IMR-90 (cell line): ENCODE data around the gene KIFAP3. TPM values are rescaled to one million over a fixed set of nuclear protein-coding genes. Genes with fewer than 3 reads are reported as not detected.
A peak's percentile ranks its signal among the peaks of the same experiment; 100 is the strongest.
"Not testable (repeated sequence)": the region's sequence is repeated elsewhere in the genome, so short reads cannot be mapped to it uniquely, and the experiment has no call there.

Experiments used
- ATAC-seq: fragments of 200-7000 bp; cut with Tn5 transposase; 2 replicates; pipeline ENCODE4 v1.9.1; 2020; ENCODE audit warnings: low read depth, mild to moderate bottlenecking, moderate library complexity
- BruUV-seq: library from RNA; stranded (reverse); fragments of 400-500 nt; replicated peaks from 2 replicates; lab custom pipeline; 2021; lab: Mats Ljungman, UMichigan
- CTCF ChIA-PET: fragments of 300-600 bp; formaldehyde crosslinking; extraction: SDS; loops from one replicate; lab custom pipeline; 2021; ENCODE audit warnings: antibody characterized with exemption; lab: Yijun Ruan, JAX
- POLR2A ChIA-PET: fragments of 300-600 bp; sonication (Branson Sonifier 250); formaldehyde crosslinking; loops from one replicate; lab custom pipeline; 2022; ENCODE audit warnings: antibody characterized with exemption; ENCODE audit not compliant: unreplicated experiment; lab: Charles Lee
- DNase-seq: peaks from one replicate; pipeline ENCODE4 v3.0.0; 2013
- H2AFZ ChIP-seq: replicated peaks from 2 replicates; pipeline ENCODE3; 2013; ENCODE audit warnings: low read length, mild to moderate bottlenecking; ENCODE audit not compliant: poor library complexity
- H2AK5ac ChIP-seq: 2 replicates; pipeline ENCODE4 v1.6.1; 2013; ENCODE audit warnings: low read depth, low read length, inconsistent platforms
- H2AK9ac ChIP-seq: replicated peaks from 2 replicates; pipeline ENCODE3; 2013; ENCODE audit warnings: mild to moderate bottlenecking, low read depth, low read length, moderate library complexity; ENCODE audit not compliant: poor library complexity
- H2BK120ac ChIP-seq: 2 replicates; pipeline ENCODE4 v1.6.1; 2013; ENCODE audit warnings: low read depth, low read length, inconsistent platforms
- H2BK15ac ChIP-seq: 3 replicates; pipeline ENCODE4 v1.6.1; 2013; ENCODE audit warnings: low read depth, low read length, inconsistent platforms
- H2BK20ac ChIP-seq: 2 replicates; pipeline ENCODE4 v1.6.1; 2013; ENCODE audit warnings: low read depth, mild to moderate bottlenecking, inconsistent platforms, low read length, moderate library complexity
- H2BK5ac ChIP-seq: 2 replicates; pipeline ENCODE4 v1.6.1; 2013; ENCODE audit warnings: mild to moderate bottlenecking, low read depth, low read length, inconsistent platforms; ENCODE audit not compliant: poor library complexity, severe bottlenecking
- H3K14ac ChIP-seq: replicated peaks from 2 replicates; pipeline ENCODE4 v1.6.1; 2013; ENCODE audit warnings: low read depth, low read length, inconsistent platforms
- H3K18ac ChIP-seq: 2 replicates; pipeline ENCODE4 v1.6.1; 2013; ENCODE audit warnings: low read depth, low read length, control low read depth
- H3K23ac ChIP-seq: 2 replicates; pipeline ENCODE4 v1.6.1; 2013; ENCODE audit warnings: low read depth, low read length, inconsistent platforms
- H3K27ac ChIP-seq: 2 replicates; pipeline ENCODE4 v1.5.1; 2013; ENCODE audit warnings: mild to moderate bottlenecking, control low read depth, low read length; ENCODE audit not compliant: insufficient read depth
- H3K27me3 ChIP-seq: 2 replicates; pipeline ENCODE4 v1.6.1; 2013; ENCODE audit warnings: low read length; ENCODE audit not compliant: control insufficient read depth, insufficient read depth
- H3K36me3 ChIP-seq: 2 replicates; pipeline ENCODE4 v1.6.1; 2013; ENCODE audit warnings: low read length, mixed read lengths; ENCODE audit not compliant: control insufficient read depth, insufficient read depth
- H3K4ac ChIP-seq: 2 replicates; pipeline ENCODE4 v1.6.1; 2013; ENCODE audit warnings: low read depth, low read length, inconsistent platforms
- H3K4me1 ChIP-seq: 2 replicates; pipeline ENCODE4 v1.6.1; 2013; ENCODE audit warnings: low read length, mixed read lengths; ENCODE audit not compliant: control insufficient read depth, insufficient read depth
- H3K4me2 ChIP-seq: 2 replicates; pipeline ENCODE4 v1.6.1; 2013; ENCODE audit warnings: low read depth, mild to moderate bottlenecking, control low read depth, low read length, moderate library complexity
- H3K4me3 ChIP-seq: 2 replicates; pipeline ENCODE4 v1.5.1; 2013; ENCODE audit warnings: low read depth, mild to moderate bottlenecking, control low read depth, low read length, moderate library complexity; ENCODE audit not compliant: insufficient read depth
- H3K56ac ChIP-seq: 2 replicates; pipeline ENCODE4 v1.6.1; 2013; ENCODE audit warnings: low read length, inconsistent platforms; ENCODE audit not compliant: insufficient read depth; ENCODE audit errors: extremely low read depth
- H3K79me1 ChIP-seq, 2 experiments: 2 replicates each; pipeline ENCODE4 v1.6.1; 2013; ENCODE audit warnings: low read length in 2 of 2, inconsistent platforms in 1 of 2, low read depth in 1 of 2
- H3K9ac ChIP-seq: 2 replicates; pipeline ENCODE4 v1.6.1; 2013; ENCODE audit warnings: low read depth, low read length, control low read depth
- H3K9me1 ChIP-seq: 2 replicates; pipeline ENCODE4 v1.6.1; 2013; ENCODE audit warnings: low read length, inconsistent platforms; ENCODE audit not compliant: insufficient read depth
- H3K9me3 ChIP-seq: 2 replicates; pipeline ENCODE4 v1.6.1; 2013; ENCODE audit warnings: low read length; ENCODE audit not compliant: control insufficient read depth, insufficient read depth
- H4K20me1 ChIP-seq: 2 replicates; pipeline ENCODE4 v1.6.1; 2013; ENCODE audit warnings: low read length, inconsistent platforms; ENCODE audit not compliant: insufficient read depth
- H4K5ac ChIP-seq: 2 replicates; pipeline ENCODE4 v1.6.1; 2013; ENCODE audit warnings: mild to moderate bottlenecking, low read depth, low read length, control low read depth
- H4K8ac ChIP-seq, 2 experiments: 2 replicates each; pipeline ENCODE4 v1.6.1; 2013; ENCODE audit warnings: low read depth in 2 of 2, low read length in 2 of 2, control low read depth in 1 of 2, inconsistent platforms in 1 of 2
- H4K91ac ChIP-seq: 2 replicates; pipeline ENCODE4 v1.6.1; 2013; ENCODE audit warnings: low read depth, low read length, inconsistent platforms; ENCODE audit not compliant: insufficient read depth
- MAFK ChIP-seq: IDR thresholded peaks from 2 replicates; pipeline ENCODE4 v1.6.1; 2012; ENCODE audit warnings: low read depth, low read length, improper control_type of control experiment
- WGBS, 2 experiments: methylation state at CpG; one replicate each; pipeline versions ENCODE4 v1.1.5 to v1.1.7; 2013; ENCODE audit warnings: missing lambda C conversion rate in 2 of 2; ENCODE audit not compliant: insufficient read length in 1 of 2; ENCODE audit errors: extremely low coverage in 2 of 2; 5-methylcytosine and 5-hydroxymethylcytosine counted together
- dilution Hi-C: fragments of 300-500 bp; cut with HindIII; formaldehyde crosslinking; loops from one replicate; pipeline ENCODE4 v1.14.3; 2018; ENCODE audit warnings: low sequenced_read_pairs; ENCODE audit not compliant: unreplicated experiment
- in situ Hi-C: fragments of 300-500 bp; cut with MboI; formaldehyde crosslinking; loops from 3 replicates; pipeline ENCODE4 v1.14.3; 2019; ENCODE audit warnings: low sequenced_read_pairs, inconsistent platforms, mixed read lengths
- intact Hi-C: fragments of 100-400 bp; cut with micrococcal nuclease; formaldehyde crosslinking; loops from 2 replicates; pipeline ENCODE4 v1.10.0; 2022
- polyA plus RNA-seq, 3 experiments: library from polyadenylated mRNA; depleted of rRNA; stranded (reverse); fragments of >200 nt; gene quantifications; 2 replicates each; pipeline ENCODE4 v1.2.3, GENCODE V29; 2012; ENCODE audit warnings: low replicate concordance in 1 of 3
- total RNA-seq: library from RNA; depleted of rRNA; stranded (reverse); fragments of >200 nt; gene quantifications from 2 replicates; pipeline ENCODE4 v1.2.3, GENCODE V29; 2012

Gene KIFAP3
- total and polyA plus RNA-seq, 2 of the 4 experiments (the other 2 are of a cell fraction): 10.5 to 10.9 TPM

DNA sequence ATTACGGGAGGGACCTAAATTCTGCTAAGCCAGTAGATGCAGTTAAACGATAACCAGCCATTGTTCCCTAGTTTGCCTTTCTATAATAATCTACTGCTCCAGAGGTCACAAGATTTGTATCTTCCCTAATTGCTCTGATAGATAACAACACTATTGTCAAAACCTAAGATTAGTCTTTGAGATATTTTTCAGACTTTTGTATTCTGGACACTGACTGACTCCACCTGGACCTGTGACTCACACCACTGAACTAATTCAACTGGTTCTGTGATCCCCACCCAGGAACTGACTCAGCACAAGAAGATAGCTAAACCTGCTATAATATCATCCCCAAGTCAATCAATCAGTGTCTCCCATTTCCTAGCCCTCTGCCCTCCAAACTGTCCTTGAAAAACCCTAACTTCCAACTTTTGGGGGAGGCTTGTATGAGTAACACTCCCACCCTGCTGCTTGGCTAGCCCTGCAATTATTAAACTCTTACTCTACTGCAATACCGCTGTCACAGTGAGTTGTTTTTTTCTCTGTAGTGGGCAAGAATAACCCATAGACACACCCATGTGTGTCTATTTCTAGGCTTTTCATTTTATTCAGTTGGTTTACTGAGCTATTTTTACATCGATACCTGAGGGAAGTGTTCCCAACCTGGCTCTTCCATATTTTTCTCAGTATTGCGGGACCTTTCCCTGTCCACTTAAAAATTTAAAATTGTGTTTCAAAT lies 11.2 kb downstream of the KIFAP3 start:
- no peaks in the 10 kb centered on the region for H3K36me3 ChIP-seq
- intact Hi-C loops: no loop called here
- WGBS, 2 experiments: no CpG with 5 or more reads among the region's 5 CpGs
- H2AK5ac ChIP-seq: no peak overlapping the region
- H3K27ac ChIP-seq: no peak overlapping the region
- H3K18ac ChIP-seq: no peak overlapping the region
- ChIA-PET CTCF (no interaction called here), POLR2A (no interaction called here)
- H4K20me1 ChIP-seq: no peaks in the 10 kb centered on the region
- no peak overlapping the region for H4K8ac ChIP-seq
- H2BK5ac ChIP-seq: no peak overlapping the region
- no peak overlapping the region for H3K4me3 ChIP-seq
- H3K56ac ChIP-seq: no peak overlapping the region
- 0 out of 2 replicates have a peak, but pooled peaks cover 2% of the 10 kb centered on the region for H3K4me1 ChIP-seq
- no peak overlapping the region for H3K14ac ChIP-seq
- H2BK20ac ChIP-seq: no peak overlapping the region
- no TSS peak for BruUV-seq
- H2AK9ac ChIP-seq: no peak overlapping the region
- H2BK120ac ChIP-seq: no peak overlapping the region
- in situ Hi-C loops: no loop called here
- no peak overlapping the region for H2BK15ac ChIP-seq
- dilution Hi-C loops: no loop called here
- no peaks in the 10 kb centered on the region for H3K27me3 ChIP-seq
- H3K4me2 ChIP-seq: no peak overlapping the region
- no peak overlapping the region for H4K5ac ChIP-seq
- H3K79me1 ChIP-seq: 0 out of 4 replicates have a peak, but pooled peaks cover 3 to 4% of the 10 kb centered on the region in 2 experiments
- H3K4ac ChIP-seq: no peak overlapping the region
- DNase-seq: peak; percentile 26
- no peak for ATAC-seq
- H3K9me3 ChIP-seq: no peaks in the 10 kb centered on the region
- no peak for TF ChIP-seq MAFK
- H4K91ac ChIP-seq: no peak overlapping the region
- H3K23ac ChIP-seq: no peak overlapping the region
- no peaks in the 10 kb centered on the region for H3K9me1 ChIP-seq
- no peak overlapping the region for H3K9ac ChIP-seq
- H2AFZ ChIP-seq: no peak overlapping the region

DNA sequence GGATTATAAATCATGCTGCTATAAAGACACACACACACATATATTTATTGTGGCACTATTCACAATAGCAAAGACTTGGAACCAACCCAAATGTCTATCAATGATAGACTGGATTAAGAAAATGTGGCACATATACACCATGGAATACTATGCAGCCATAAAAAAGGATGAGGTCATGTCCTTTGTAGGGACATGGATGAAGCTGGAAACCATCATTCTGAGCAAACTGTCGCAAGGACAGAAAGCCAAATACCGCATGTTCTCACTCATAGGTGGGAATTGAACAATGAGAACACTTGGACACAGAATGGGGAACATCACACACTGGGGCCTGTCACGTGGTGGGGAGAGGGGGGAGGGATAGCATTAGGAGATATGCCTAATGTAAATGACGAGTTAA lies 12.8 kb downstream of the KIFAP3 start:
- H3K27ac ChIP-seq, H2AK9ac ChIP-seq, H3K4me2 ChIP-seq, H2BK5ac ChIP-seq, H3K79me1 ChIP-seq, H4K5ac ChIP-seq, H4K20me1 ChIP-seq, H2BK15ac ChIP-seq, POLR2A ChIA-PET, H3K27me3 ChIP-seq, CTCF ChIA-PET, dilution Hi-C loops, BruUV-seq, H3K18ac ChIP-seq, H3K56ac ChIP-seq, H2BK120ac ChIP-seq, H3K9me3 ChIP-seq, intact Hi-C loops, H4K8ac ChIP-seq, H3K4me3 ChIP-seq, H3K9me1 ChIP-seq, H3K4ac ChIP-seq, H4K91ac ChIP-seq, in situ Hi-C loops, H3K14ac ChIP-seq, H3K23ac ChIP-seq, DNase-seq, H3K9ac ChIP-seq, H2AK5ac ChIP-seq, H3K36me3 ChIP-seq, H2BK20ac ChIP-seq, H2AFZ ChIP-seq, ATAC-seq, H3K4me1 ChIP-seq: not testable (repeated sequence)
- WGBS, 2 experiments: no CpG with 5 or more reads among the region's 4 CpGs
